NCI-H2107 treated with DMSO at 0.1 percent for 48 hours (cell line): Measurements from ENCODE around the gene RIN3.
A peak's percentile ranks its signal among the peaks of the same experiment; 100 is the strongest.

Experiments used
- DNase-seq: peaks from one replicate; lab custom pipeline; 2025; ENCODE audit not compliant: unreplicated experiment; lab: John Stamatoyannopoulos, UW

The RIN3 gene

GRCh38 chr14:92507174-92507768 is 6.3 kb upstream of the RIN3 start:
- peak; percentile 99 for DNase-seq

GRCh38 chr14:92510972-92511371 is 2.6 kb upstream of the RIN3 start:
- DNase-seq: no peak

- no peak for DNase-seq
These were observed 1.9 kb upstream of the RIN3 start for GRCh38 chr14:92511453-92512238.

- DNase-seq: no peak
These were observed 776 bp upstream of the RIN3 start for GRCh38 chr14:92512807-92513203.

DNA sequence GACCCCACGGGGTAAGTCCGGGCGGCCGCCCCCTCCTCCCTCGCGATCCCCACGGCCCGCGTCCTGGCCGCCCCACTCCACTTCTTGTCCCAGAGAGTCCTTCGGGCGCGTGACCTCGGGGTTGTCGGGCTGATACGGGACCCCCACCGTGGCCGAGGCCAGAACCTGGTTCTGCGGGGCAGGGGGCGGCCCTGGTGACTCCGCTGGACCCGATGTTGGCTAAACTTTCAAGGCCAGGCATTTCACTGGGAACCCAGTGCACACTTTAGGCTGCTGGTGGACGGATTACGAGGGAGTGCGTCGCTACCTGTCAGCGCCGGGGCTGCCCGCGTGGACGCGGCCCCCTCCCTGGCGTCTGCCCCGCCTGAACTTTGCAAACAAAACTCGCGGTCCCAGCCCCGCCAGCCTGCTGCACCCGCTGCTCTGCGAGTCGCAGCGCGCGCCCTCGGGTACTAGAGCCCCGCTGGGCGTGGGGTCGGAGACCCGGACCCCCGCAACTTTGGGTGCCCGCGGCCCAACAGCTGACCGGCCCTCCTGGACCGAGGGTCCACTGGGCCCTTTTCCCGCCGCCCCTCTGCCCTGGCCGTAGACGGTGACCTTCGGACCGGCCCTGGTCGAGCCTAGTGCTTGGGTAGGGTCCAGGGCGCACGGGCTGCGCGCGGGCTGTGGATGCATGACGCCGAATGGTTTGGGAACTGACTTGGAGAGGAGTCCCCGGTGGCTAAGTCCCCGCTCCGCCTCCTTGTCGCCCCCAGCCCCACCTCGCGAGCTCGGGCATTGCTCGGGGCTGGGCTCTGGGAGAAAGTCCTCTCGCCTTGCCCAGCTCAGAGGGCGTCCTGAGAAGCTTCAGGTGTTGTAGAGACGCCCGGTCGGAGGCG is 624 bp downstream of the RIN3 start:
- no peak for DNase-seq

DNA sequence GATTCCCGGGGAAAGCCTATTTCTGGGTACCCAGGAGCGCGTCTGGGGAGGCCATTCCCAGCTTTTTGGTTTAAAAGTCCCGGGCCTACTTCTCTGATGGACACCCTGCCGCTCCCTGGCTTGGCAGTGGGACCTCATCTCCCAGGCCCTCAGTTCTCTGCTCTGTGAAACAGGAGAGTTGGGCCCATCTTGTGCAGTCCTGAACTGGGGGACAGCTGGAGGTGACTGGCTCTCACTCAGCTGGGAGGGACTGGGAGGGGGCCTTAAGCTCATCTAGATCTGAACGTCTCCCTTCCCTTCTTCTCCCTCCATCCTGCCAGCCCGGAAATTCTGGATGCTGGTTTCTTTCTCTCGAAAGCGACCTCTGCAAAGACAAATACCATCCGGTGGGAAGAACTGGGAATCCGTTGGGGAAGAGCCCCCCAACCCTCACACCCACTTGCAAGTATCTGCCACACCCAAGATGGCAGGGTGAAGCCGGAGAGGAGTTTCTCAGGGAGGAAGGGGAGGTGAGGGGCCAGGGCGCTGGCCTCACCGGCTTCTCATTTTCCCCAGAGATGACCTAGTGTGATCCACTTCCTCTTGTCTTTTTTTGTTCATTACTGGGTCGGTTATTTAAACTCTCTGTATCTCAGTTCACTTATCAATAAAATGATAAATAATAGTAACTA is 1.4 kb downstream of the RIN3 start:
- DNase-seq: no peak

- DNase-seq: no peak
These were observed 2.2 kb downstream of the RIN3 start for GRCh38 chr14:92515546-92516343.

GRCh38 chr14:92516344-92516965 is 2.9 kb downstream of the RIN3 start:
- DNase-seq: no peak

- no peak for DNase-seq
These were observed 3.5 kb downstream of the RIN3 start for GRCh38 chr14:92516966-92517506.

DNA sequence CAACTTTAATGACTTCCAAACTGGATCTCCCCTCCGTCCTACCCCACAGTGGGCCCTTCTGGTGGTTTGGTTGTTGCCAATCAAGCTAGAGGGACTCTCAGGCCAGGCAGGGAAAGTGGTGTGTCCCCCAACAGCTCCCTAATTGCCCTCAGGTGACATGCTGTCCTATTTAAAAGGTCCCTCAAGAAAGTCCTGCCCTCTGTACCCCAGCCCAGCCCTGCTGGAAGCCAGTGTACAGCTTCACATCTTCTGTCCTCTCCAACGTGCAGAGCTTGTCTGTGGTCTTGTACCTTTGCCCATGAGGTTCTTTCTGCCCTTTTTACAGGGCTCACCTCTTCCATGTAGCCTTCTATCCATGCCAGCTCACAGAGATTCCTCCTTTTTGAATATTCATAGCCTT is 4.2 kb downstream of the RIN3 start:
- DNase-seq: no peak

DNA sequence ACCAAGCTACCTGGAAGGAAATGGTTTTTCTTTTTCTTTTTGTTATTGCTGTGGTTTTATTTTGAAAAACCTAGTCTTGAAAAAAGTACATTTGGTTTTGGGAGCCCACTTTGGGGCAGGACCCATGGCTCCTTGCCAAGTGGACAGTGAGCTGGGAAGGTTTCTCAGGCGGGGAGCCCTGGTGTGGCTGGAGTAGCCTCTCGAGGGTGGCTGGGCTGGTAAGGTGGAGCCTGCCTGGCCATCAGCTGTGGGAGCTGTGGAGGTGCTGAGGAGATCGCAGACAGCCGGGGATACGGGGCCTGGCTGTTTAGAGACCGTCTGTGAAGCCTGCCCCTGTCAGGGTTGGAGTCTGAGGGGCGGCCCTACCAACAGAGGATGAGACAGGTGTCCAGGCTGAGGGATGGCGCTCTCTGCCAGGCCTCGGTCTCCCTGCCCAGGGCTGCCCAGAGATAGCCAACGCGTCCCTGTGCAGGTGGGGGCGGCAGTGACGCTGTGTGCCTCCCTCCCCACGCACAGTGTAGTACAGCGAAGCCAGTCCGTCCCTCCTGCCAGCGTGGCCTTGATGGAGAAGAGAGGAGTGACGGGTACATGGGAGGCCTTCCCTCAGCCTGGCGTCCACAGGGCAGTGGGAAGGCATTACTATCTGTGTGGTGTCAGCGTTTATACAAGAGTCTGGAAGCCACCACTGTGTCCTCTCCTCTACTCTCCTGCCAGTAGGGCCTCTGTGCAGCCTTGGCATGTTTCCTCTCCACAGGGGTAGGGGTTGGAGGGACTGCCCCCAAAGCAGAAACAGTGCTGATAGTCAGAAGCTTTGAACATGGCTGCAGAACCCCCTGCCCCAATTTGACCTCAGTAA is 5.9 kb downstream of the RIN3 start:
- no peak for DNase-seq

- DNase-seq: no peak
These were observed 6.8 kb downstream of the RIN3 start for GRCh38 chr14:92520102-92521057.

DNA sequence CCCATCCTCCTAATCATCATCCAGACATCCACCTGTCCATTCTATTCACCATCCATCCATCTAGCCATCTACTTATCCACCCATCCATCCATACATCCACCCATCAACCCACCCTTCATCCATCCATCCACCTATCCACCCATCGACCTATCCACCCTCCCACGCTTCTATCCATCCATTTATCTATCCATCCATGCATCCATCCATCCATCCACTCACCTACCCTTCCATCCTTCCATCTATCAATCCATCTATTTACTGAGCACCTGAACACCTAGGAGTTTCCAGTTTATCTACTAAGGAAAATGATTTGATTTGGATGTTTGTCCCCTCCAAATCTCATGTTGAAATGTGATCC is 7.5 kb downstream of the RIN3 start:
- DNase-seq: no peak

GRCh38 chr14:92523752-92524151 is 10.2 kb downstream of the RIN3 start:
- DNase-seq: no peak

GRCh38 chr14:92524602-92525185 is 11.1 kb downstream of the RIN3 start:
- no peak for DNase-seq

DNA sequence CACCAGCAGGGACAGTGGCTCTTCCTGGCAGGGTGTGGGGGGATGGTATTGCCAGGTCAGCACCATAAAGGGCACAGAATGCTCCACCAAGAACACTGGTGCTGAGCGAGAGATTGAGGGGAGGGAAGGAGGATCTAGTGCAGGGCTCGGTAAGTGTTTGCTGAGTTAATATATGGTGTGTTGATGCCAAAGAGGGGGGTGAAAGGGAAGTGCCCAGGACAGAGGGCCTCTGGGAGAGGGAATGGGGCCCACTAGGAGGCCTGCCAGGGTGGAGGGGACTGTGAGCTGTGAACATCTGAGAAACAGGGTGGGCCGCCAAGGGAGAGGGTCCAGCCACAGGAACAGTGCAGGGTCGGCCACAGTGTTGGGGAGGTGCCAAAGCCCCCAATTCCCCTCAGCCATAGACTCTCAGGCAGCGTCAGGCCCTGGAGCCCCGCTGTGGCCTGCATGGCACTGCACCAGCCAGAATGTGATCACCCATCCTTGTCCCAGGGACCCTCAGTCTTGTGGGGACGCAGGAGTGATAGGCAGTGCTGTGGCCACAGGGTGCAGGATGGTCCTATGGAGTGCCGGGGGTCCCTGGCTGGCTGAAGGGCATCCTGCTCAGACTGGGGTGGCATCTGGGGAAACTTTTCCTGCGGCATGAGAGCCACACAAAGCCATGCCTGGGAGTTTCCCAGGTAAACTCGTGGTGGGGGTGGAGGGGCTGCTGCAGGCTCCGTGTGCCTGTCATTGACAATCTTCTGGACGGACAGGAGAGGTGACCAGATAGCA is 11.9 kb downstream of the RIN3 start:
- DNase-seq: no peak

DNA sequence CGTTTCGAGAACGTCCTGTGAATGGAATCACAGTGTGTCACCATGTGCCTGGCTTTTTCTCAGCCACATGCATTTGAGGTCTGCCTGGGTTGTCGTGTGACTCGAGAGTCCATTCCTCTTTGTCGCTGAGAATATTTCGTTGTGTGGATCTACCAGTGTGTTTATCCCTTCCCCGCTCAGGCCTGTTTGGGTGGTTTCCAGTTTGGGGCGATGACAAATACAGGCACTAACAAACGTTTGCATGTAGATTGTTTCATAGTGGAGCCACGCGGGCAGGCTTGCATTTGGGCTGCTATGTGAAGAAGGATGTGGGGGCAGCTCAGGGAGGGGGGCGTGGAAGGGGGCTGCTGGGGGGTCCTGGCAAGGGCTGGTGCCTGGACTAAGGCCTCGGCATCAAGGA is 14.1 kb downstream of the RIN3 start:
- no peak for DNase-seq
